CD4-positive, alpha-beta T cell treated with Interleukin-17A for 4 hours (primary cell): Measurements from ENCODE around the gene IFI6.
"Not testable (repeated sequence)": the region's sequence is repeated elsewhere in the genome, so short reads cannot be mapped to it uniquely, and the experiment has no call there.

ENCODE experiments used
- DNase-seq: peaks from one replicate; pipeline ENCODE4 v3.0.0-alpha.2; 2020; ENCODE audit warnings: mixed read lengths

Gene IFI6, protein sequence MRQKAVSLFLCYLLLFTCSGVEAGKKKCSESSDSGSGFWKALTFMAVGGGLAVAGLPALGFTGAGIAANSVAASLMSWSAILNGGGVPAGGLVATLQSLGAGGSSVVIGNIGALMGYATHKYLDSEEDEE

DNA sequence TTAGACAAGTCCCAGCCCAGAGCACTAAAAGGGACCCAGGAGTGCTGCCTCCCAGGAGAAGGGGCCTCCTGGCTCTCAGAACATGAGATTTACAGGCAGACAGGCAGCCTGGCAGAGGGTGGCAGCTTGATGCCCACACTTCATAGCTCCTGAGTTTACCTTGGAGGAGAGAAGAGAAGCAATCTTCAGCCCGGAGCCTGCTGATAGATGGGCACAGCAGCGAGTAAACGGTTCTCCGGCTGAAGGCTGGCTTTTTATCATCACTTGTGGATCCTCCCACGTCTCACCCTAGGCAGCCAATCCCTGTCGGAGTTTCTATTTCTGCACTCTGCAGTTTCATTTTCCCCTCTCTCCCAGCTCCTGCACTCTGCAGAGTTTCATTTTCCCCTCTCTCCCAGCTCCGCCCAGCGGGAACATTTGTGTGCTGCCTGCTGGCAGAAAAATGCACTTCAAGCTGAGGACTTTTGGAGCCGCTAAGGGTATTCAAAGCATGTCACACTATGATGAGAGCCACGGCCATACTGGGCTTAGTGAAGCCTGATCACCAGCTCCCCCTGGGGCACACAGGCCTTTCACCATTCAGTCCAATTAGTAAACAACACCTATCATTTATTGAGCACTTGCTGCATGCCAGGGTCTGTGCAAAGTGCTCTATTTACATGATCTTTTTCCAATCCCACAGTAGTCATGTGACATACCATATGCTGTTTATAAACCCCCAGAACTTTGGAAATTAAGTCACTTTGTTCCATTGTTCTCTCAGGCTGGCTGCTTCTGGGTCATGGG, at the start of gene IFI6:
TSS of gene IFI6 (minus strand) at position 229 of the 786 bp plus-strand sequence. CDS start 2,878 bp downstream, outside the sequence.
- DNase-seq: peak; percentile 79

GRCh38 chr1:27719286-27720251, 47.6 kb upstream of the IFI6 start:
- peak; percentile 5 for DNase-seq

DNA sequence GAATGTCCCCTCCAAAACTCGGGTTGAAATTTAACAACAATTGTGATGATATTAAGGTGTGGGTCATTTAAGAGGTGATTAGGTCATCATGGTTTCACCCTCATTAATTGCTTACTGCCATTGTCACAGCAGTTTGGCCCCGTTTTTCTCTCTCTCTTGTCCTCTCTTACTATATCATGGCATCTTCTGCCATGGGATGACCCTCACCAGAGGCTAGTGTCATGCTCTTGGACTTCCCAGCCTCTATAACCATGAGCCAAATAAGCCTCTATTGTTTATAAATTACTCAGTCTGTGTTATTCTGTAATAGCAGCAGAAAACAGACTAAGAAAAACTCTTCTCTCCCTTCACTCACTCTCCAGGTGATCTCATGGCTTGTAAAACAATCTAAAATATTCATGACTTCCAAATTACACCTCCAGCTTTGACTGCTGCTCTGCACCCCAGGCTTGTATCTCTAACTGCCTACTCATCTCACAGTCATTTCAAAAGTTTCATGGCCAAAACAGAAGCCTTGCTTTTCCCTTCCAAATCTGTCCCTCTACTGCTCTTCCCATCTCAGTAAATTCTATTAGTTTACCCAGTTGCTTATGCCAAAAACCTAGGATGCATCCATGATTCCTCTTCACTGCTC, 44.4 kb upstream of the IFI6 start:
- no peak for DNase-seq

- DNase-seq: no peak
Measured at GRCh38 chr1:27713869-27714513, 42.0 kb upstream of the IFI6 start.

- no peak for DNase-seq
Measured at GRCh38 chr1:27713139-27713725, 41.2 kb upstream of the IFI6 start.

GRCh38 chr1:27710574-27710973, 38.6 kb upstream of the IFI6 start:
- no peak for DNase-seq

DNA sequence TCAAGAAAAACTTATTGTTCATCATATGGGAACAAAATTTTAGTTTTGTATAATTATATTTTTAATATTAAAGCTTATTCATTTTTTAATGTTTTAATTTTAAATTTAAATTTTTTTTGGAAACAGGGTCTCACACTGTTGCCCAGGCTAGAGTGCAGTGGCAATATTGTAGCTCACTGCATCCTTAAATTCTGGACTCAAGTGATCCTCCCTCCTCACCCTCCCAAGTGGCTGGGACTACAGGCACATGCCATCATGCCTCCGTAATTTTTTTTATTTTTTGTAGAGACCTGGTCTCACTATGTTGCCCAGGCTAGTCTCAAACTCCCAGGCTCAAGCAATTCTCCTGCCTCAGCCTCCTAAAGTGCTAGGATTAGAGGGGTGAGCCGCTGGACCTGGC, 33.6 kb upstream of the IFI6 start:
- no peak for DNase-seq

- no peak for DNase-seq
Measured at GRCh38 chr1:27704958-27705357, 33.0 kb upstream of the IFI6 start.

DNA sequence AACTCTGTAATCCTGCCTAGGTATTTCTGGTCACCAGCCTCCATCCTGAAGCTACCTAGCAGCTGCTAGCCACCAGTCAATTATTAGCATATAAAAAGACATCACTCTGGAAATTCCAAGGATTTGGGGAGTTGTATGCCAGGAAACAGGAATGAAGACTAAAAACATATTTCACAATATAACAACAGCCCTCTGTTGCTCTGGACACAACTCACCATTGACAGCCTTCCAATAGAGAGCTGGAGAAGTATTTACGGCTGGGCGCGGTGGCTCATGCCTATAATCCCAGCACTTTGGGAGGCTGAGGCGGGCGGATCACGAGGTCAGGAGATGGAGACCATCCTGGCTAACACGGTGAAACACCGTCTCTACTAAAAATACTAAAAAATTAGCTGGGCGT, 24.8 kb upstream of the IFI6 start:
- DNase-seq: not testable (repeated sequence)

GRCh38 chr1:27690183-27690582, 18.2 kb upstream of the IFI6 start:
- DNase-seq: no peak

- no peak for DNase-seq
Measured at GRCh38 chr1:27689423-27690173, 17.6 kb upstream of the IFI6 start.

DNA sequence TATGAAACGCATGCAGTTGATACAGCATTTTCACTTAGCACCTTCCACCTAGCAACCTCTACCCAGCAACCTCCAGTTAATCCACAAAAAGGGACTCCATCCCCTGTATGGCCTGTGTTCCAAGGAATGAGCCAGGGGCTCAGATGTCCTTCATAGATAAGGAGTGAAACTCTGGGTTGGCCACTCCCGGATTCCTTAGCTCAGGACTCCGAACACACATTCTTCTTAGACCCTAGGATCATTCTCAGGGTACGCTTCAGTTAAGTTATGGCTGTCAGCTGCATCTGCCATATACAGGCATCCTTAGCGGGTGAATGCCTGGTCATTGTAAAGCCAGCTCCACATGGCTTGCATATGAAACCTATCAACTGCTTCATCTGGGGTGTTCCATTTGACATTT, 15.9 kb upstream of the IFI6 start:
- no peak for DNase-seq

DNA sequence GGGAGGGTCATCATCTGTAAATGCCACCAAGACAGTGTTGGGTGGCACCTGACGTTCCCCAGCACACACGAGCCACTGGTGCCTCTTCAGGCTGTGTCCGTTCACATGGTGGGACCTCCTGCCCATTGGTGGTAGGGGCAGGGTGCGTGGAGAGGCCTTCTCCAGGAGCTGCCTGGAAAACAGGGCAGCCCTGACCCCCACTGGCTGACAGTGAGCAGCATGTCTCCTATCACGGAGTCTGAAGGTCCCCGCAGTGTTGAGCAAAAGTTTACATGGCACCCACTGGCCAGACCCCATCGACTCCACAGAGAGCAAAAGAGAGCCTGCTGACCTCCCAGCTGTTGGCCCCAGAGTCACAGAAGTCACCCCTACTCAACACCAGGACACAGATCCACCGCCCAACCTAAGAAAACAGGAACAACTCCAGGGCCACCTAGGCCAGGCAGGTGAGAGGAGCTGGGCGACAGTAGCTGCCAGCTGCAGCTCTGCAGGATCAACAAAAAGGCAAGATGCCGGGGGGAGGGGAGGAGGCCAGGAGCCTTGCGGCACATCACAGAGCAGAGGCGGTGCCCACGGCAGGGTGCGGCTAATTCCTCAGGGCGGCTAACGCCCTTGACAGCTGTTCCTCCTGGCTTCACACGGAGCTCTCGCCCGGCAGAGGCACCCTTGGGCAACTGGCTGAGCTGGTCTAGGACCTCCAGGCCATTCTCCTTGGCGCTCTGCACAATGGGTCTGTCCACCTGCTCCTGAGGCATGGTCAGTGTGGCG, 14.4 kb upstream of the IFI6 start:
- DNase-seq: no peak

- no peak for DNase-seq
Measured at GRCh38 chr1:27684176-27684575, 12.2 kb upstream of the IFI6 start.

GRCh38 chr1:27682351-27682944, 10.5 kb upstream of the IFI6 start:
- no peak for DNase-seq

- DNase-seq: not testable (repeated sequence)
Measured at GRCh38 chr1:27681580-27681979, 9.6 kb upstream of the IFI6 start.

- not testable (repeated sequence) for DNase-seq
Measured at GRCh38 chr1:27680225-27680791, 8.3 kb upstream of the IFI6 start.

GRCh38 chr1:27678747-27679146, 6.8 kb upstream of the IFI6 start:
- DNase-seq: no peak

DNA sequence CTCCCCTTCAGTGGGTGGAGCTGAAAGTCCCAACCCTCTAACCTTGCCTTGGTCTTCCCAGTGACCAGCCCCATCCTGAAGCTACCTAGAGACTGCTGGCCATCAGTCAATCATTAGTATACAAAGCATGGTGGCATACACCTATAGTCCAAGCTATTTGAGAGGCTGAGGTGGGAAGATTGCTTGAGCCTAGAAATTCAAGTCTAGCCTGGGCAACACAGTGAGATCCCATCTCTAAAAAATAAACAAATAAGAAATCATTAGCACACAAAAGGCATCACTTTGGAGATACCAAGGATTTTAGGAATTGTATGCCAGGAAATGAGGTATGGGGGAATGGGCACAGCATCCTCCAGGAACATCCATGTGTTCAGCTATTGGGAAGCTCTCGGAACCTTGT, 4.4 kb upstream of the IFI6 start:
- DNase-seq: no peak

DNA sequence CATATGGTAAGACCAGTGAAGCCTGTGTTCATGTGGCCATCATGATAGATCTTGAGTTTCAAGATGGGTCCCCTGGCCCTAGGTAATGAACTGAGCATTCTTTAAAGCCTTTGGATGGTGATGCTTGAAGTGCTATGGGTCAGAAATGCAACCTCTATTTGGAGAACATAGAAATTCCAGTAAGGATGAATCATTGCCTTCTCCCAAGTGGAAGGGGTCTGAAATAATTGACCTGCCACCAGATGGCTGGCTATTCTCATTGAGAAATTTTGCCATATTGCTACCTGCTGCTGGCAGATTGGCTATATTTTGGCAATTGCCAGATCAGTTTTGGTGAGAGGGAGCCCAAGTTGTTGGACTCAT, 739 bp upstream of the IFI6 start:
- no peak for DNase-seq
